RWPE1 (cell line): ENCODE data around the gene C1QTNF2.

ENCODE experiments used
- CTCF ChIA-PET: fragments of 350-600 bp; sonication (Branson Sonifier 250); formaldehyde crosslinking; extraction: SDS; loops from one replicate; lab custom pipeline; 2021; lab: Yijun Ruan, JAX
- POLR2A ChIA-PET: fragments of 400-600 bp; formaldehyde crosslinking; extraction: SDS; loops from one replicate; lab custom pipeline; 2020; ENCODE audit warnings: antibody characterized with exemption; ENCODE audit not compliant: low non-redundant PET; lab: Yijun Ruan, JAX
- DNase-seq: peaks from one replicate; pipeline ENCODE4 v3.0.0; 2012; ENCODE audit warnings: low spot score
- H3K27ac ChIP-seq: fragments of 450-650 bp; 2 replicates; pipeline ENCODE4 v1.5.1; 2017
- CTCF ChIP-seq: fragments of 450-650 bp; conservative IDR thresholded peaks from 2 replicates; pipeline ENCODE4 v1.5.1; 2017; ENCODE audit warnings: low read depth, mild to moderate bottlenecking

Gene C1QTNF2

GRCh38 chr5:160384681-160385080 is 14.3 kb upstream of the C1QTNF2 start:
- TF ChIP-seq CTCF, result no peak
- CTCF ChIA-PET, result no interaction called here
- POLR2A ChIA-PET, result no interaction called here
- no peak for DNase-seq
- no peak overlapping the region for H3K27ac ChIP-seq

GRCh38 chr5:160382346-160382745 is 11.9 kb upstream of the C1QTNF2 start:
- H3K27ac ChIP-seq, result no peak overlapping the region
- TF ChIP-seq CTCF, result no peak
- ChIA-PET POLR2A (no interaction called here), CTCF (no interaction called here)
- no peak for DNase-seq

- TF ChIP-seq CTCF, result no peak
- H3K27ac ChIP-seq, result no peak overlapping the region
- CTCF ChIA-PET, result no interaction called here
- POLR2A ChIA-PET, result no interaction called here
- no peak for DNase-seq
Observed at GRCh38 chr5:160380041-160380440, 9.6 kb upstream of the C1QTNF2 start.

- DNase-seq, result no peak
- ChIA-PET POLR2A (no interaction called here), CTCF (interaction anchor here (1.2 kb wide), 1 partner anchor 11 kb away, joined by 4 read pairs; no protein-coding TSS in a partner anchor)
- H3K27ac ChIP-seq, result no peak overlapping the region
- TF ChIP-seq CTCF, result no peak
Observed at GRCh38 chr5:160379511-160379910, 9.1 kb upstream of the C1QTNF2 start.

- ChIA-PET CTCF (interaction anchor here (1.6 kb wide), 1 partner anchor 33 kb away, joined by 5 read pairs; no protein-coding TSS in a partner anchor), POLR2A (no interaction called here)
- H3K27ac ChIP-seq, result no peak overlapping the region
- DNase-seq, result no peak
- TF ChIP-seq CTCF, result no peak
Observed at GRCh38 chr5:160378330-160378729, 7.9 kb upstream of the C1QTNF2 start.

- CTCF ChIA-PET, result interaction anchor here (0.6 to 1.6 kb wide), 2 partner anchors 33 to 62 kb away, joined by 3 to 5 read pairs; no protein-coding TSS in a partner anchor
- POLR2A ChIA-PET, result interaction anchor here (0.6 kb wide), 1 partner anchor 107 kb away, joined by 3 read pairs; no protein-coding TSS in a partner anchor
- TF ChIP-seq CTCF, result no peak
Observed at GRCh38 chr5:160377651-160378050, 7.2 kb upstream of the C1QTNF2 start.

More at GRCh38 chr5:160377651-160378050, 7.2 kb upstream of the C1QTNF2 start:
- no peak for DNase-seq
- no peak overlapping the region for H3K27ac ChIP-seq
